Measurements from ENCODE around the gene TMEM163. TPM values are rescaled to one million over a fixed set of nuclear protein-coding genes. Genes with fewer than 3 reads are reported as not detected.
"Not testable (repeated sequence)": the region's sequence is repeated elsewhere in the genome, so short reads cannot be mapped to it uniquely, and the experiment has no call there.

The TMEM163 gene
- total and polyA plus RNA-seq, 4 donors, result 5.8 to 46.9 (median 29.8) TPM

DNA sequence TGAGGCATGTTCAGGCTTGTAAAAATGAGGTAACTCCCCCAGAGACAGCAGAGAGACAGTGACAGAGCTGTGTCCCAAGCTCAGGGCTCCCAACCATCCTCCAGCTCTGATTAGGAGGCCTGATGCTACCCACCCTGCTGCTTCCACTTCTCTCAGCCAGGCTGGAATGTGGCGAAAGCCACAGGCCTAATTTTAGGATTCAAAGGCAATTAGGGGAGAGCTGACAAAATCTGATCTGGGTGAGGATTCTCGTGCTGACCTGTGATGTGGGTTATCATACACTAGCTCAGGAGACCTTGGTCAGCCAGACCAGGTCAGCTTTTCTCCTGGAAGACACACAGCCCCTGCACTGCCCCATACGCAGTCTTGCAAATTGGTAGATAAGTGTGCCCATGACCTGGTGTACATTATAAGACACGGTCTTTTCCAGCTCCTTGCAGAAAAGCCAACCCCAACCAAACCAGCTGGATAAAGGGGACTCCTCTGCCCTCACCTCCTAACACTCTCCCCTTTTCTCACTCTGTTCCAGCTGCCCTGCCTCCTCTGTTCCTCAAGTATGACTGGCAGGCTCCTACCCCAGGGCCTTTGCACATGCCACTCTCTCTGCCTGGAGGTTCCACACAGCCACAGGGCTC is 239.0 kb downstream of the TMEM163 start:
- 90 to 93% methylated on average over 4 of the region's 4 CpGs for WGBS, 2 donors
- Histone ChIP-seq H3K9ac (ENCODE audit: insufficient read depth in 1 of 2, low read length in 2 of 2) (no peak overlapping the region), H3K4me3 (no peak overlapping the region), H3K27me3 (ENCODE audit: control insufficient read depth in 3 of 3, insufficient read depth in 3 of 3, low read length in 2 of 3) (no peaks in the 10 kb centered on the region), H3K27ac (ENCODE audit: low read depth in 1 of 2, low read length in 1 of 2) (no peak overlapping the region), H3K4me1 (ENCODE audit: control insufficient read depth in 5 of 5, insufficient read depth in 5 of 5, low read length in 5 of 5) (no peaks in the 10 kb centered on the region), H3K36me3 (ENCODE audit: control insufficient read depth in 4 of 4, insufficient read depth in 4 of 4, low read length in 4 of 4) (no peaks in the 10 kb centered on the region), H3K9me3 (ENCODE audit: control insufficient read depth in 4 of 4, insufficient read depth in 3 of 4, low read length in 3 of 4) (peaks cover 0 to 4% (median 0%) of the 10 kb centered on the region in 4 donors)
- DNase-seq, result no peak
- TF ChIP-seq, protein P1, sequence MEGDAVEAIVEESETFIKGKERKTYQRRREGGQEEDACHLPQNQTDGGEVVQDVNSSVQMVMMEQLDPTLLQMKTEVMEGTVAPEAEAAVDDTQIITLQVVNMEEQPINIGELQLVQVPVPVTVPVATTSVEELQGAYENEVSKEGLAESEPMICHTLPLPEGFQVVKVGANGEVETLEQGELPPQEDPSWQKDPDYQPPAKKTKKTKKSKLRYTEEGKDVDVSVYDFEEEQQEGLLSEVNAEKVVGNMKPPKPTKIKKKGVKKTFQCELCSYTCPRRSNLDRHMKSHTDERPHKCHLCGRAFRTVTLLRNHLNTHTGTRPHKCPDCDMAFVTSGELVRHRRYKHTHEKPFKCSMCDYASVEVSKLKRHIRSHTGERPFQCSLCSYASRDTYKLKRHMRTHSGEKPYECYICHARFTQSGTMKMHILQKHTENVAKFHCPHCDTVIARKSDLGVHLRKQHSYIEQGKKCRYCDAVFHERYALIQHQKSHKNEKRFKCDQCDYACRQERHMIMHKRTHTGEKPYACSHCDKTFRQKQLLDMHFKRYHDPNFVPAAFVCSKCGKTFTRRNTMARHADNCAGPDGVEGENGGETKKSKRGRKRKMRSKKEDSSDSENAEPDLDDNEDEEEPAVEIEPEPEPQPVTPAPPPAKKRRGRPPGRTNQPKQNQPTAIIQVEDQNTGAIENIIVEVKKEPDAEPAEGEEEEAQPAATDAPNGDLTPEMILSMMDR (IDR thresholded peaks at IDR 0.05; ENCODE audit: control extremely low read depth, extremely low read depth), result no peak
- ATAC-seq (ENCODE audit: insufficient read depth, low FRiP score), result no peak

DNA sequence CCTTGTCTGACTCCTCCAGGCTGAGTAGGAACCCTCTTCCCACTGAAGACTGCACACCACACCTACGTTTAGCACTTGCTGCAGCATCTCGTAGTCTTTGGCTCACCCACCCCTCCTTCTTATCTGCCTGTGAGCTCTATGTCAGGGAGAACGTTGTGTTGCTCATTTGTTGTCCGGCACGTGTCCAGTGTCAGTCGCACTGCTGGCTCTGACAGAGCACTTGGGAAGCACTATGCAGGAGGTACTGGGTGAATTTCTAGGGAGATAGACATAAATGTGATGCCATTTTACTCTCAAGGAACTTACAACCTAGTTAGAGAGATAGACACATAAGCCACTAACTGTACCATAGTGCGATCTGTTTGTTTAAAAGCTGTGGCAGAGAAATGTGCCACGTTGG is 241.8 kb downstream of the TMEM163 start:
- 82 to 89% methylated on average over 8 of the region's 8 CpGs for WGBS, 2 donors
- H3K4me3 ChIP-seq; DNase-seq; ATAC-seq (ENCODE audit: insufficient read depth, low FRiP score); H3K4me1 ChIP-seq (ENCODE audit: control insufficient read depth in 5 of 5, insufficient read depth in 5 of 5, low read length in 5 of 5); H3K9ac ChIP-seq (ENCODE audit: insufficient read depth in 1 of 2, low read length in 2 of 2); H3K9me3 ChIP-seq (ENCODE audit: control insufficient read depth in 4 of 4, insufficient read depth in 3 of 4, low read length in 3 of 4); H3K27ac ChIP-seq (ENCODE audit: low read depth in 1 of 2, low read length in 1 of 2); H3K27me3 ChIP-seq (ENCODE audit: control insufficient read depth in 3 of 3, insufficient read depth in 3 of 3, low read length in 2 of 3); H3K36me3 ChIP-seq (ENCODE audit: control insufficient read depth in 4 of 4, insufficient read depth in 4 of 4, low read length in 4 of 4): not testable (repeated sequence)

DNA sequence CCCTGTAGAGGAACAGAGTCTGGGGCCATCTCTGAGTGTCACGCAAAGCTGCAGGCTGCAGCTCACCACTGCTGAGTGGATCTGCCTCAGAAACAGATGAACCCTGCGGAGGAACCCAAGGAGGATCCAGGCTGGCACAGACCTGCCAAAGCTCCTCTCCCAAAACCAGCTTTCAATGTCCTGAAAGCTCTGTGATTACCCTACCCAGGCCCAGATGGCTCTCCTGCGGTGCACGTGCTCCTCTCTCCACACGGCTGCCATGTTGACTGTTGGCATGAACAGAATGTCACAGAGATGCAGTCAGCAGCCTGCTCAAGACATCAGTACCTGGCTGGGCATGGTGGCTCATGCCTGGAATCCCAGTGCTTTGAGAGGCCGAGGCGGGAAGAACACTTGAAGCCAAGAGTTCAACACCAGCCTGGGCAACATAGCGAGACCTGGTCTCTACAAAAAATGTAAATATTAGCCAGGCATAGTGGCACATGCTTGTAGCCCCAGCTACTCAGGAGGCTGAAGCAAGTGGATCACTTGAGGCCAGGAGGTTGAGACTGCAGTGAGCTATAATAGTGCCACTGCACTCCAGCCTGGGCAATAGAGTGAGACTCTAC is 248.1 kb downstream of the TMEM163 start:
- Histone ChIP-seq H3K27me3 (ENCODE audit: control insufficient read depth in 3 of 3, insufficient read depth in 3 of 3, low read length in 2 of 3) (no peaks in the 10 kb centered on the region), H3K4me1 (ENCODE audit: control insufficient read depth in 5 of 5, insufficient read depth in 5 of 5, low read length in 5 of 5) (no peaks in the 10 kb centered on the region), H3K27ac (ENCODE audit: low read depth in 1 of 2, low read length in 1 of 2) (no peak overlapping the region), H3K36me3 (ENCODE audit: control insufficient read depth in 4 of 4, insufficient read depth in 4 of 4, low read length in 4 of 4) (no peaks in the 10 kb centered on the region), H3K4me3 (no peak overlapping the region), H3K9me3 (ENCODE audit: control insufficient read depth in 4 of 4, insufficient read depth in 3 of 4, low read length in 3 of 4) (no peaks in the 10 kb centered on the region), H3K9ac (ENCODE audit: insufficient read depth in 1 of 2, low read length in 2 of 2) (no peak overlapping the region)
- DNase-seq, result no peak
- TF ChIP-seq, protein P1 (IDR thresholded peaks at IDR 0.05; ENCODE audit: control extremely low read depth, extremely low read depth), result no peak
- ATAC-seq (ENCODE audit: insufficient read depth, low FRiP score), result no peak
- 92 to 96% methylated on average over 8 of the region's 8 CpGs for WGBS, 2 donors

DNA sequence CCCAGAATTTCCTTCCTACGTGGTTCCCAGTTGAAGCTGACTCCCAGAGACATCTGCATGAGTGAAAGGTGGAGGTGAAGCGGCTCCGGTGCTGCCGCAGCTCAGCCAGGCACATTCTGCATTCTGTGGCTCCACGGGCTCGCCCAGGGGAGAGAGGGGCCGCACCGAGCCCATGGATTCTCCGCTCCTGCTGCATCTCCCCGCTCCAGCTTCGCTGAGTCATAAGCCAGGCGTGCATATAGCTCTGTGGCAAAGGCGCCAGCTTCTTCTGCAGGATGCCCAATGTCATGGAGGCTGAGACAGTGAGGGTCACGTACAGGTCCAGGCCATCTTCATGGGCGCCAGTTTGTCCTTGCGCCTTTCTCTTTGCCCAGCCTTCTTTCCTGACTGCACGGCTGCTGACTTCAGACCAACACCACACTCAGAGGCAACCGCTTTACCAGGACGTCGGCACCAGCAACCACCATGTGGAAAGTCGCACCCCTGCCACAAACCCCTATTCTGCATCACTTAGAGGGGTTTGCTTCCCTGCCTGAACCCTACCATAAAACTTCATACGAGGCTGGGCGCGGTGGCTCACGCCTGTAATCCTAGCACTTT is 249.2 kb downstream of the TMEM163 start:
- Histone ChIP-seq H3K9me3 (ENCODE audit: control insufficient read depth in 4 of 4, insufficient read depth in 3 of 4, low read length in 3 of 4) (no peaks in the 10 kb centered on the region), H3K36me3 (ENCODE audit: control insufficient read depth in 4 of 4, insufficient read depth in 4 of 4, low read length in 4 of 4) (no peaks in the 10 kb centered on the region), H3K4me1 (ENCODE audit: control insufficient read depth in 5 of 5, insufficient read depth in 5 of 5, low read length in 5 of 5) (no peaks in the 10 kb centered on the region), H3K4me3 (no peak overlapping the region), H3K27me3 (ENCODE audit: control insufficient read depth in 3 of 3, insufficient read depth in 3 of 3, low read length in 2 of 3) (no peaks in the 10 kb centered on the region), H3K9ac (ENCODE audit: insufficient read depth in 1 of 2, low read length in 2 of 2) (no peak overlapping the region), H3K27ac (ENCODE audit: low read depth in 1 of 2, low read length in 1 of 2) (no peak overlapping the region)
- DNase-seq (no peak), ATAC-seq (ENCODE audit: insufficient read depth, low FRiP score) (no peak)
- TF ChIP-seq, protein P1 (IDR thresholded peaks at IDR 0.05; ENCODE audit: control extremely low read depth, extremely low read depth), result no peak
- WGBS, 2 donors, result 91 to 96% methylated on average over 25 of the region's 25 CpGs
